WI38 (cell line): Measurements from ENCODE around the gene TLE7.
A peak's percentile ranks its signal among the peaks of the same experiment; 100 is the strongest.

ENCODE experiments used
- H3K4me3 ChIP-seq: 2 replicates; pipeline ENCODE4 v1.5.1; 2011; ENCODE audit warnings: low read depth, mild to moderate bottlenecking, control low read depth, low read length
- CTCF ChIP-seq: IDR thresholded peaks from 2 replicates; pipeline ENCODE4 v1.5.1; 2012; ENCODE audit warnings: low read depth, mild to moderate bottlenecking, control low read depth, low read length

The TLE7 gene

GRCh38 chr16:71479420-71479819 lies 37.6 kb upstream of the TLE7 start:
- peak; percentile 45 for TF ChIP-seq CTCF
- no peak overlapping the region for H3K4me3 ChIP-seq

GRCh38 chr16:71476457-71477124 lies 34.7 kb upstream of the TLE7 start:
- TF ChIP-seq CTCF, result no peak
- no peak overlapping the region for H3K4me3 ChIP-seq

GRCh38 chr16:71474864-71475263 lies 33.0 kb upstream of the TLE7 start:
- H3K4me3 ChIP-seq, result no peak overlapping the region
- no peak for TF ChIP-seq CTCF

GRCh38 chr16:71473891-71474290 lies 32.0 kb upstream of the TLE7 start:
- H3K4me3 ChIP-seq, result no peak overlapping the region
- TF ChIP-seq CTCF, result no peak

GRCh38 chr16:71472931-71473330 lies 31.1 kb upstream of the TLE7 start:
- no peak overlapping the region for H3K4me3 ChIP-seq
- no peak for TF ChIP-seq CTCF

GRCh38 chr16:71472051-71472450 lies 30.2 kb upstream of the TLE7 start:
- no peak overlapping the region for H3K4me3 ChIP-seq
- no peak for TF ChIP-seq CTCF

- no peak overlapping the region for H3K4me3 ChIP-seq
- no peak for TF ChIP-seq CTCF
Measured at GRCh38 chr16:71467810-71468209, 26.0 kb upstream of the TLE7 start.
